Left kidney (tissue), 8 donors: ENCODE measurements around the gene LAMTOR3. TPM values are rescaled to one million over a fixed set of nuclear protein-coding genes. Genes with fewer than 3 reads are reported as not detected.

Experiments used
- DNase-seq: peaks from one replicate; pipeline ENCODE4 v3.0.0-alpha.2; 2013
- long read RNA-seq, 8 donors: transcript quantifications; one replicate each; lab custom pipeline, GENCODE V29; 2026
- polyA plus RNA-seq: library from polyadenylated mRNA; unstranded; fragments of 120-200 nt; gene quantifications from one replicate; pipeline ENCODE4 v1.2.1, GENCODE V29; 2013; ENCODE audit not compliant: insufficient read length

Gene LAMTOR3, protein sequence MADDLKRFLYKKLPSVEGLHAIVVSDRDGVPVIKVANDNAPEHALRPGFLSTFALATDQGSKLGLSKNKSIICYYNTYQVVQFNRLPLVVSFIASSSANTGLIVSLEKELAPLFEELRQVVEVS
- polyA plus RNA-seq, result 95.4 TPM
- long read RNA-seq, donor 1, full-length matches to known transcripts, result 62 of 62 reads
- long read RNA-seq, donor 1, partial matches to known transcripts, result 0 of 62 reads
- long read RNA-seq, donor 1, other reads (novel, unspliced or antisense), result 0 of 62 reads
- long read RNA-seq, donor 2, full-length matches to known transcripts, result 49 of 65 reads
- long read RNA-seq, donor 2, partial matches to known transcripts, result 16 of 65 reads
- long read RNA-seq, donor 2, other reads (novel, unspliced or antisense), result 0 of 65 reads
- long read RNA-seq, donor 3, full-length matches to known transcripts, result 36 of 36 reads
- long read RNA-seq, donor 3, partial matches to known transcripts, result 0 of 36 reads
- long read RNA-seq, donor 3, other reads (novel, unspliced or antisense), result 0 of 36 reads
- long read RNA-seq, donor 4, full-length matches to known transcripts, result 6 of 6 reads
- long read RNA-seq, donor 4, partial matches to known transcripts, result 0 of 6 reads
- long read RNA-seq, donor 4, other reads (novel, unspliced or antisense), result 0 of 6 reads
- long read RNA-seq, donor 5, full-length matches to known transcripts, result 109 of 115 reads
- long read RNA-seq, donor 5, partial matches to known transcripts, result 6 of 115 reads
- long read RNA-seq, donor 5, other reads (novel, unspliced or antisense), result 0 of 115 reads
- long read RNA-seq, donor 6, full-length matches to known transcripts, result 47 of 52 reads
- long read RNA-seq, donor 6, partial matches to known transcripts, result 5 of 52 reads
- long read RNA-seq, donor 6, other reads (novel, unspliced or antisense), result 0 of 52 reads
- long read RNA-seq, donor 7, full-length matches to known transcripts, result 76 of 135 reads
- long read RNA-seq, donor 7, partial matches to known transcripts, result 59 of 135 reads
- long read RNA-seq, donor 7, other reads (novel, unspliced or antisense), result 0 of 135 reads
- long read RNA-seq, donor 8, full-length matches to known transcripts, result 27 of 27 reads
- long read RNA-seq, donor 8, partial matches to known transcripts, result 0 of 27 reads
- long read RNA-seq, donor 8, other reads (novel, unspliced or antisense), result 0 of 27 reads

GRCh38 chr4:99894161-99894997, at the start of gene LAMTOR3:
TSS of gene LAMTOR3 (minus strand) at chr4:99894427. CDS start at chr4:99893963, 464 bp downstream.
- DNase-seq, result peak; percentile 86

GRCh38 chr4:99938243-99938753, 44.1 kb upstream of the LAMTOR3 start:
- no peak for DNase-seq

DNA sequence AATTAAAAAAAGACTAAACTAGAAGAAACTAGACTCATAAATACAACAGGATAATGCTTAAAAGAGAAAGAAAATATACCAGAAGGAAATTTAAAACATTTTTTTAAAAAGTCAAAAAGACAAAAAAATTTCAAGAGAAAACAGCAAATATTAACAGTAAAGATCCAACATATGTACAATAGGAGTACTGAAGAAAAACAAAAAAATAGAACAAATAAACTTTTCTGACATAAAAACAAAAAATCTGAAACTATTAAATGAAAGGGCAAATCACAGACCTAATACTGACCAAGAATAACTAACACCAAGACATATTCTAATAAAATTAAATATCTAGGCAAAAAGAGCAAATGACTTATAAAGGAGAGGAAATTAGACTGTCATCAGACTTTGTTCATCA, 40.7 kb upstream of the LAMTOR3 start:
- no peak for DNase-seq

- DNase-seq, result no peak
These were observed 33.3 kb upstream of the LAMTOR3 start for GRCh38 chr4:99927566-99927965.

DNA sequence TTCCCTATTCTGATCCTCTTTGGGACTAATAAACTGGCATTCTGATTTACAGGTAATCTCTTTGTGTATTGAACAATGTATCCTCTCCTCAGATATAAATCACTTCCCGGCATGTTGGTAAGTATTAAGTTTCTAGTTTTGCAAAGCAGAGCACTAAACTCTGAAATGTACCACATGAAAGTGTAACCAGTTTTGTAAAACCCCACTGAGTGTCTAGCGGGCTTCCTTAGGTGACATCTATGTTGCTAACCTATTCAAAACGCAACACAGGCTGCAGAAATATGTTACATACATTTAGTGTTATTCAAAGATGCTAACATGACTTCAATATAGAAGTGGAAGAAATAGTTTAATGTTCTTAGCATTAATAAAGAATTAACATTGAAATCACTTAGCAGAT, 26.9 kb upstream of the LAMTOR3 start:
- no peak for DNase-seq

DNA sequence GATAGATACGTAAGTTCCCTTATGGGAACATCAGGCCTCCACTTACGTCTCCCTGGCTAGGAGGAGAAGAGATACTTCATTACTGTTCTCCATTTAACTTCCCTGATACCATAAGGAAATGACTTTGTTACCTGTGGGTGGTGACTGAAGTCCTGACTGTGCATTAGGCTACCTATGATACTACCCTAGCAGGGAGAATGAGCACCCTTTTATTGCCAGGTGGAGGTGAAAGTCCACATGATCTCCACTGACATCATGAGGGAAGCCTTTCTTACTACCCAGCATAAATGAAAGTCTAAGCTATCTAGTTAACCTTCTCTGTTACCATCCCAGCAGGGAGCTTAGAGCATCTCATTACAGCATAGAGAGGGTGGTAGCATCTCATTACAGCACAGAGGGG, 24.4 kb upstream of the LAMTOR3 start:
- no peak for DNase-seq

DNA sequence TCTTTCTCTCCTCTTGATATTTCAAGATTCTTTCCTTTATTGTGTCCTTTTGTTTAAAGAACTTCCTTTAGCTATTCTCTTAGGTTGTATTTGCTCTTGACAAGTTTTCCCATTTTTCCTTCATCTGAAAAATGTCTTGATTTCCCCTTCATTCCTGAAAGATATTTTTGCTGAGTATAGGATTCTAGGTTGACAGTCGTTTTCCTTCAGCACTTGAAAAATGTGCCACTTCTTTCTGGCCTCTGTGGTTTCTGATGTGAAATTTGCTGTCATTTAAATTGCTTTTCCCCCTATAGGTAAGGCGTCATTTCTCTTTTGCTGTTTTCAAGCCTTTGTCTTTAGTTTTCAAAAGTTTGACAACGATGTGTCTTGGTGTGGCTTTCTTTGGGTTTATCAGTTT, 23.3 kb upstream of the LAMTOR3 start:
- DNase-seq, result no peak

- no peak for DNase-seq
These were observed 21.2 kb upstream of the LAMTOR3 start for GRCh38 chr4:99915449-99915848.

DNA sequence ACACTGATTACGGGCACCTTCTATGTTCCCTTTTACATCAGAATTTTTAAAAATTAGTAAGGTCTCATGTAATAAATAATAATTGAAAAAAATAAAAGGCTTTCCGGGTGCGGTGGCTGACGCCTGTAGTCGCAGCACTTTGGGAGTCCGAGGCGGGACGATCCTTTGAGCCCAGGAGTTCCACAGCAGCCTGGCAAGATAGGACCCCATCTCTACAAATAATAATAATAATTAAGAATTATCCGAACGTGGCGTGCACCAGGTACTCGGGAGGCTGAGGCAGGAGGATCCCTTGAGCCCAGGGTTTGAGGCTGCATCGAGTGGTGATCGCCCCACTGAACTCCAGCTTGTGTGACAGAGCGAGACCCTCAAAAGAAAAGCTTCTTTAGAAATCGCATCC, 771 bp upstream of the LAMTOR3 start:
- DNase-seq, result no peak

- no peak for DNase-seq
These were observed 427 bp downstream of the LAMTOR3 start for GRCh38 chr4:99893839-99894160.

GRCh38 chr4:99893029-99893428, 1.2 kb downstream of the LAMTOR3 start:
- DNase-seq, result no peak

GRCh38 chr4:99891351-99891750, 2.9 kb downstream of the LAMTOR3 start:
- DNase-seq, result no peak

- no peak for DNase-seq
These were observed 6.4 kb downstream of the LAMTOR3 start for GRCh38 chr4:99887837-99888236.

GRCh38 chr4:99886146-99886545, 8.1 kb downstream of the LAMTOR3 start:
- DNase-seq, result no peak

DNA sequence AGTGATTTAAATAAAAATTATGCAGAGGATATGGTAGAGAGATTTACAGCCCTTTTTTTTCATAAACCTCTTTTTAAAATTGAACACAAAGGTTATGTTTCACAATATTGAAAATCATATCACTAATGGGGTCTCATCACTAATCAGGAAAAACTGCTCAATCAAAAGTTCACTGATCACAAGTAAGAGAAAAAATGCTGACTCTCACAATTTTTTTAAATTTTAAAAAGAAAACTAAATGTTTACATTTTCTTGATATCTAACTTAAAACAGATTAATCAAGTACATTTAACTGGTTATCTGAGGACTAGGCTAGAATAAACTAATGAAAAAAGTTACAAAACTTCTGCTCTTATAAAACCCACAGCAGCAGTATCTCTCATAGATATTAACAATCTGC, 8.5 kb downstream of the LAMTOR3 start:
- no peak for DNase-seq

DNA sequence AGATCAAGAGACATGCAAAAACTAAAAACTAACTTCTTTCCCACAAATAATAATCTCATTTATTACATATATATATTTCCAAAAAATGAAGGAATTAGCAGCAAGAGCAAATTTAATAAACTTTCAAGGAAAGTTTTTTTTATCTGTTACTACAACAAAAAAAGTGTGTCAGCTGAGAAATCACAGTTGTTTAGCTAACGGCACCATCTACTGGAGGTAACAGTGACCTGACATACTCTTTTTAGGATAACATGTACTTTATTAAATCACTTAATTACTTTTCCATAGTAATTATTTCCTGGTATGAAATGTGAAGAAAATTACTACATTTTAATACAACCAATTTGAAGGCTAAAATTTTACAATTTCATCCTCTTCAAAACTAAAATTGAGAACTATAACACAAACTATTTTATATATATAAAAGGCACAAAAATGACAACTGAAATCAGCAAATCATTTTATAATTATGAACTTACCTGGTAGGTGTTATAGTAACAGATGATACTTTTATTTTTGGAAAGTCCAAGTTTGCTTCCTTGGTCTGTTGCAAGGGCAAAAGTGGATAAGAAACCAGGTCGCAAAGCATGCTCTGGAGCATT, 9.1 kb downstream of the LAMTOR3 start:
- DNase-seq, result peak; percentile 25

DNA sequence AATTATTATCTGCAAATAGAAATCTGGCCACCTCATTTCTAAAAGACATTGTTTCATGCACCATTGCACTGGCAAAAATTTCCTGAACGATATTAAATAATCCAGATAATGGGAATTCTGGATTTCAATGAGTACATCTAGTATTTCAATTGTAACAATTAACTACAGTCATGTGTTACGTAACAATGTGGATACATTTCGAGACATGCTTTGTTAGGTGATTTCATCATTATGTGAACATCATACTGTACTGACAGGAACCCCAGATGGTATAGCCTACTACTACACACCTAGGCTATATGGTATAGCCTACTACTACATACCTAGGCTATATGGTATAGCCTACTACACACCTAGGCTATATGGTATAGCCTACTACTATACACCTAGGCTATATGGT, 14.8 kb downstream of the LAMTOR3 start:
- DNase-seq, result no peak

DNA sequence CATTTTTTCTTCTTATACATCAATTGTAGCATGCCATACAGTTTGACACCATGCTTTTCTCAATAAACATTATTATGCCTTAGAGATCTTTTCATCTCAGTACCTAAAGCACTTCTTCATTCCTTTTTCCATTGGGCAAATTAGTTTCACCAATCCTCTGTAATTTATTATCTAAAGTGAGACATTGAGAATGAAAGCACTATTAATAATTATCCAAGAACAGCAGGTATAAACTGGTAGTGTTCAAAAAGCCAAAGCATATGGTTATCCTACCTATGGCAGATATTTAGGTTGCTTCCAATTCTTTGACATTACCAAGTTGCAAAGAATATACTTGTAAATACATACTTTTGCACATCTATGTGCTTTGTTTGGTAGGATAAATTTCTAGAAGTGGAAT, 15.6 kb downstream of the LAMTOR3 start:
- no peak for DNase-seq

GRCh38 chr4:99876946-99877345, 17.3 kb downstream of the LAMTOR3 start:
- DNase-seq, result no peak

GRCh38 chr4:99875071-99875470, 19.2 kb downstream of the LAMTOR3 start:
- DNase-seq, result no peak

DNA sequence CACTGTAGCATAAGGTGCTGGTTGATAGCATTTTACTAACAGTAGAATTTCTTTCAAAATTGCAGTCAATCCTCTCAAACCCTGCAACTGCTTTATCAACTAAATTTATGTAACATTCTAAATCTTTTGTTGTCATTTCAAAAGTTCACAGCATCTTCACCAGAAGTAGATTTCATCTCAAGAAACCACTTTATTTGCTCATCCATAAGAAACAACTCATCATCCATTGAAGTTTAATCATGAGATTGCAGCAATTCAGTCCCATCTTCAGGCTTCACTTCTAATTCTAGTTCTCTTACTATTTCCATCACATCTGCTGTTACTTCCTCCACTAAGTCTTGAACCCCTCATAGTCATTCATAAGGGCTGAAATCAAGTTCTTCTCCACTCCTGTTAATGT, 21.7 kb downstream of the LAMTOR3 start:
- DNase-seq, result no peak
